K562 (cell line): ENCODE data around the gene PCDHGC4. TPM values are rescaled to one million over a fixed set of nuclear protein-coding genes. Genes with fewer than 3 reads are reported as not detected.

ENCODE experiments used
- AFF1 ChIP-seq, 2 experiments: fragments of 450-650 bp; IDR thresholded peaks; 2 replicates each; pipeline ENCODE4 v1.6.1; 2018; ENCODE audit warnings: mild to moderate bottlenecking in 2 of 2, low read depth in 1 of 2; ENCODE audit not compliant: partially characterized antibody in 2 of 2
- ARHGAP35 ChIP-seq: fragments of 450-650 bp; IDR thresholded peaks from 2 replicates; pipeline ENCODE4 v1.6.1; 2018; ENCODE audit not compliant: partially characterized antibody
- ARID3B ChIP-seq: fragments of 250-450 bp; sonication (Bioruptor Pico); IDR thresholded peaks from 2 replicates; pipeline ENCODE4 v1.4.0; 2020; ENCODE audit warnings: borderline replicate concordance
- BRD4 ChIP-seq: fragments of 200-600 bp; sonication (generic); IDR thresholded peaks from 2 replicates; pipeline ENCODE4 v1.6.1; 2017; ENCODE audit warnings: inconsistent platforms
- EGR1 ChIP-seq: fragments of 450-650 bp; conservative IDR thresholded peaks from 2 replicates; pipeline ENCODE4 v1.6.1; 2017; ENCODE audit warnings: mild to moderate bottlenecking
- FOXO4 ChIP-seq: fragments of 450-650 bp; formaldehyde crosslinking; IDR thresholded peaks from 2 replicates; pipeline ENCODE4 v1.4.0; 2020; ENCODE audit warnings: mild to moderate bottlenecking, moderate library complexity
- GTF2B ChIP-seq: IDR thresholded peaks from 2 replicates; pipeline ENCODE4 v1.6.1; 2011; ENCODE audit not compliant: insufficient read length; ENCODE audit errors: extremely low read depth
- HNRNPK ChIP-seq: fragments of 200-400 bp; formaldehyde crosslinking; IDR thresholded peaks from one replicate; pipeline ENCODE4 v1.6.1; 2018; ENCODE audit warnings: mild to moderate bottlenecking, low read depth, low read length; ENCODE audit not compliant: poor library complexity, severe bottlenecking
- PREB ChIP-seq: sonication (generic); formaldehyde crosslinking; IDR thresholded peaks from 2 replicates; pipeline ENCODE4 v1.8.1; 2023; ENCODE audit warnings: mild to moderate bottlenecking, missing genetic modification reagents
- RFX1 ChIP-seq: fragments of 450-650 bp; IDR thresholded peaks from 2 replicates; pipeline ENCODE4 v1.6.1; 2016; ENCODE audit warnings: mild to moderate bottlenecking, moderate library complexity
- ZNF239 ChIP-seq: fragments of 250-450 bp; sonication (Bioruptor Pico); IDR thresholded peaks from 2 replicates; pipeline ENCODE4 v1.4.0; 2020; ENCODE audit warnings: mild to moderate bottlenecking
- ZNF780A ChIP-seq: fragments of 250-450 bp; sonication (Bioruptor Pico); IDR thresholded peaks from 2 replicates; pipeline ENCODE4 v1.5.0; 2021; ENCODE audit warnings: mild to moderate bottlenecking
- polyA plus RNA-seq, 8 experiments: library from polyadenylated mRNA; depleted of rRNA in 4 of 8; stranded (reverse) in 5 of 8; unstranded in 3 of 8; fragments of >200 nt; fragmentation: Nextera tagmentation in 2 of 8; fragmentation: Illumina TruSeq in 1 of 8; extraction: Ambion mirVana in 2 of 8; extraction: Trizol in 1 of 8; gene quantifications; 2 replicates each; pipeline versions ENCODE4 v1.2.1 to v1.2.3, GENCODE V29; 2011 to 2014; ENCODE audit warnings: inconsistent platforms in 1 of 8, missing spikeins in 1 of 8
- total RNA-seq, 7 experiments: library from RNA; depleted of rRNA in 6 of 7; stranded (reverse); fragments of >200 nt in 6 of 7; fragmentation: Illumina TruSeq in 2 of 7; extraction: Trizol in 2 of 7; gene quantifications; 2 replicates each; pipeline versions ENCODE4 v1.2.1 to v1.2.3, GENCODE V29; 2011 to 2021; ENCODE audit warnings: low replicate concordance in 1 of 7
- TF ChIP-seq, protein P1 (sequence below): fragments of 250-450 bp; sonication (Bioruptor Pico); IDR thresholded peaks from 2 replicates; pipeline ENCODE4 v1.4.0; 2020; ENCODE audit warnings: mild to moderate bottlenecking

Gene PCDHGC4
- total and polyA plus RNA-seq, 9 of the 15 experiments (the other 6 are each of a cell fraction or from before 2014, with no cell fraction given), result 0.05 TPM; not detected in 8

- no peak for TF ChIP-seq AFF1 (IDR thresholded peaks at IDR 0.05; ENCODE audit: low read depth in 1 of 2, partially characterized antibody in 2 of 2)
- TF ChIP-seq GTF2B, result no peak
- TF ChIP-seq FOXO4 (CRISPR knock-in tag), result no peak
- TF ChIP-seq, protein P1, sequence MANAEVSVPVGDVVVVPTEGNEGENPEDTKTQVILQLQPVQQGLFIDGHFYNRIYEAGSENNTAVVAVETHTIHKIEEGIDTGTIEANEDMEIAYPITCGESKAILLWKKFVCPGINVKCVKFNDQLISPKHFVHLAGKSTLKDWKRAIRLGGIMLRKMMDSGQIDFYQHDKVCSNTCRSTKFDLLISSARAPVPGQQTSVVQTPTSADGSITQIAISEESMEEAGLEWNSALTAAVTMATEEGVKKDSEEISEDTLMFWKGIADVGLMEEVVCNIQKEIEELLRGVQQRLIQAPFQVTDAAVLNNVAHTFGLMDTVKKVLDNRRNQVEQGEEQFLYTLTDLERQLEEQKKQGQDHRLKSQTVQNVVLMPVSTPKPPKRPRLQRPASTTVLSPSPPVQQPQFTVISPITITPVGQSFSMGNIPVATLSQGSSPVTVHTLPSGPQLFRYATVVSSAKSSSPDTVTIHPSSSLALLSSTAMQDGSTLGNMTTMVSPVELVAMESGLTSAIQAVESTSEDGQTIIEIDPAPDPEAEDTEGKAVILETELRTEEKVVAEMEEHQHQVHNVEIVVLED, result no peak
- no peak for TF ChIP-seq RFX1
- no peak for TF ChIP-seq ARID3B (CRISPR knock-in tag)
- no peak for TF ChIP-seq BRD4
- TF ChIP-seq ZNF239 (CRISPR knock-in tag), result no peak
- no peak for TF ChIP-seq EGR1
- no peak for TF ChIP-seq ZNF780A
- no peak for TF ChIP-seq PREB (CRISPR knock-in tag)
- TF ChIP-seq ARHGAP35, result no peak
- no peak for TF ChIP-seq HNRNPK
Measured at GRCh38 chr5:141490771-141491170, 5.9 kb downstream of the PCDHGC4 start (continued).
